ENCODE measurements around the gene MKLN1.

Gene MKLN1

DNA sequence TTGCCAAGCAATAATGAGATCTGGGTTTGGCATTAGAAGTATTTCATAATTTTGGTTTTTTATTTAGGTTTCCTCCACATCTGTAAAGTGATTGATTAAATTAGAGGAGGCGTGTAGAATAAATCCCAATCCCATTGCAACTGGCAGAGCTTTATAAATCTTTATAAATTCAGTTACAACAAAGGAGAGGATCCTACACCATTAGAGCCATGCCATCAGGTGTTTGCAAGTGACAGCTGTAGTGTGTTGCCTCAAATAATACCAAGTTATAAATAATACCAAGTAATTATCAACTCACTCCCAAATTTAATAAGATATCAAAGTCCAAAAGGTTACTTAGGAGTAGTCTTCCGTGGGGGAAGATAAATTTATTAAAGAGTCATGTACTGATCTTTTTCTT is 166.5 kb downstream of the MKLN1 start:
- no peak for DNase-seq (ENCODE audit: low read depth in 2 of 2)
- TF ChIP-seq CTCF (IDR thresholded peaks at IDR 0.05; ENCODE audit: low read depth, low read length) = no peak
- no peak overlapping the region for H3K4me3 ChIP-seq (replicated peaks in 1 of 2; ENCODE audit: low read depth in 2 of 2, low read length in 2 of 2)

DNA sequence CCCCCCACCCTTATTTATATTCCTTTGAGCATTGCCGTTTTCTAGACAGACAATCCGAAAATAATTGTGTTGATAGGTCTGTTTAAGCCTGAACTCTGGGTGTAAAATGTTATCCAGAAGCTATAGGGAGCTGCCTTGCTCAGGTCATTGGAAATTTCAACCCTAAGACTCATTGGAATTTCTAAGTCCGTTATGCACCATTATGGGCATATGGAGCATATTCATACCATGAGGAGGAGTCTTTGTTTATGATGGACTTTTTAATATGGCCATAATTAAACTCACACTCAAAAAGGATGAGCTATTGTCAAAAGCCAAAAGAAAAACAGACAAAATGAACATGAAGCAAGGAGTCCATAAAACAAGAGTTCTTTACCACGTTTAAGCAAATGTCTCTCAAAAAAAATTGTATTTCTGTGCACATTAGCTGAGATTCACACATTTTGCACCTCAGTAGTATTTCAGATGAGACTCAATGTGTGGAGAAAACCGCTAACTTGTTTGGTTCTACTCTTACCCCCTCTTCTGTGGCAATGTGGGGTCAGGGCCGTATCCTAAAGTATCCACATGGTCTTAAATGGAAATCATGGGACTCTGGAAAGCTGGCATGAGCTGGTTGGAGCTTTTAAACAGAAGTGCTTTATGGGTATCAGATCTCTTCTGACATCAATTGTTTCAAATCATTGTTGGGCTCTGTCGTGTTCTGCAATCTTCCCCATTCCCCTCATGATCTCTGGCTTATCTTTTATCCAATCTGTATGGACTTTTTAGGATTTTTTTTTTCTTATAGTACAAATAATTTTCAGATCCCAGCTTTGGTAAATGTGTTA is 168.2 kb downstream of the MKLN1 start:
- TF ChIP-seq CTCF (IDR thresholded peaks at IDR 0.05; ENCODE audit: low read depth, low read length) = no peak
- no peak overlapping the region for H3K4me3 ChIP-seq (replicated peaks in 1 of 2; ENCODE audit: low read depth in 2 of 2, low read length in 2 of 2)
- no peak for DNase-seq (ENCODE audit: low read depth in 2 of 2)

DNA sequence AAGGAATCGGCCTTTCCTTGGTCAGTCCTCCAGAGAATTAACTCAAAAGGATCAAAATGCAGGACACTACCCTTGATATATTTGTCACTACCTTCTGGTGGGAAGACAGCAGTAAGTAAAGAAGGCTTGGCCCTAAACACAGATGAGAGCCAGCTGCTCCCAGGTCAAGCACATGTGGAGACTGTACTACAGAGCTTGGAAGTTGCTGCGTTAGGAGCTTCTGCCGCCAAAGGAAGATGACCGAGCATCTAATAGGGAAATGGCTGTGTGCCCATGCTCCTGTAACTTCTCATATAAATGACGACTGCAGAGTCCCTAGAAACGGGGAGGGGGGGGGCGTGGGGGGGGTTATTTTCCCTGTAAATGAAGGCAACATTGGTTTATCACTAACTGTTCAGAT is 169.8 kb downstream of the MKLN1 start:
- no peak for TF ChIP-seq CTCF (IDR thresholded peaks at IDR 0.05; ENCODE audit: low read depth, low read length)
- no peak for DNase-seq (ENCODE audit: low read depth in 2 of 2)
- H3K4me3 ChIP-seq (replicated peaks in 1 of 2; ENCODE audit: low read depth in 2 of 2, low read length in 2 of 2) = no peak overlapping the region

- peak in 1 of 2 donors; percentile 24 for DNase-seq (ENCODE audit: low read depth in 2 of 2)
- no peak overlapping the region for H3K4me3 ChIP-seq (replicated peaks in 1 of 2; ENCODE audit: low read depth in 2 of 2, low read length in 2 of 2)
- no peak for TF ChIP-seq CTCF (IDR thresholded peaks at IDR 0.05; ENCODE audit: low read depth, low read length)
These were observed 170.7 kb downstream of the MKLN1 start for GRCh38 chr7:131498237-131498885.

DNA sequence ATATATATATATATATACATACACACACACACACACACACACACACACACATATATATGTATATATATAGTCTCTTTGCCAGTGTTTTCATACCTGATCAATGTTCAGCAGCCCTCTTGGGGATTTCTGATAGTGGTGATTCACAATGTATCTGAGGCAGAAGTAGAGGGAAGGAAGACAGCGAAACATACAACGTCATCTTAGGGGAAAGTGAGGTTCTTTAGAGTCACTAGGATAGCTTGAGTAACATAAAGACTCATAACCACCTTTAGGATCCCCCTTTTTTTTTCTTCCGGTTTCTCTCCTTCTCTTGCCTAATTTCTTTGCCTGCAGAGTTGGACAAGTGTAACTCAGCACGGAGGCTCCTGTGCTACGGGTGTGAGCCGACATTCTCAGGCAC is 172.1 kb downstream of the MKLN1 start:
- DNase-seq (ENCODE audit: low read depth in 2 of 2) = no peak
- TF ChIP-seq CTCF (IDR thresholded peaks at IDR 0.05; ENCODE audit: low read depth, low read length) = no peak
- no peak overlapping the region for H3K4me3 ChIP-seq (replicated peaks in 1 of 2; ENCODE audit: low read depth in 2 of 2, low read length in 2 of 2)

DNA sequence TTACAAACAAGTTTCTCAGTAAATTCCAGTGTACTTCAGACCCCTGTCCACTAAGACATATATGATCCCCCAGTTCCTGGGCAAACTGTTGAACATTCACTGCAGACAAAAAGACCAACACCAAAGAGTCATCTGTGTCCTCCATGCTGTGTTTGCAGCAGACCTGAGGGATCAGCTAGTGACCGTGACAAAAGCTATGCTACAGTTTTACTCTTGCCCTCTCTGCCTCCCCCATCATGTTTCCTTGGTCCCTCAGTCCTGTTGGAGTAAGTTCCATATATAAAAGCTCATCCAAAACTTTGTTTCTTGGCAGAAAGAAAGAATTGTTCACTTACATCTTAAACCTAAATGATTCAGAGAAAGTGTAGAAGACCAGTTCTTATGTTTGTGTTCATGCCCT is 172.7 kb downstream of the MKLN1 start:
- H3K4me3 ChIP-seq (replicated peaks in 1 of 2; ENCODE audit: low read depth in 2 of 2, low read length in 2 of 2) = no peak overlapping the region
- TF ChIP-seq CTCF (IDR thresholded peaks at IDR 0.05; ENCODE audit: low read depth, low read length) = no peak
- DNase-seq (ENCODE audit: low read depth in 2 of 2) = no peak

All from cardiac fibroblast (primary cell).